SK-MEL-5 (cell line): Measurements from ENCODE around the gene TMA7. TPM values are rescaled to one million over a fixed set of nuclear protein-coding genes. Genes with fewer than 3 reads are reported as not detected.
A peak's percentile ranks its signal among the peaks of the same experiment; 100 is the strongest.
"Not testable (repeated sequence)": the region's sequence is repeated elsewhere in the genome, so short reads cannot be mapped to it uniquely, and the experiment has no call there.

Experiments
- DNase-seq: peaks from one replicate; pipeline ENCODE4 v3.0.0-alpha.2; 2016; ENCODE audit warnings: low read depth, low spot score
- in situ Hi-C: cut with HindIII; loops from 2 replicates; pipeline ENCODE4 v1.10.0; 2016; ENCODE audit warnings: low sequenced_read_pairs, high pct_unique_total_duplicates, low pct_unique_long_range_greater_than_20kb
- polyA plus RNA-seq, 2 experiments: library from polyadenylated mRNA; depleted of rRNA; stranded (reverse); fragments of >200 nt; gene quantifications; 2 replicates each; pipeline ENCODE4 v1.2.3, GENCODE V29; 2015
- total RNA-seq: library from RNA; depleted of rRNA; stranded (reverse); fragments of >200 nt; shearing (Covaris generic); gene quantifications from 2 replicates; pipeline ENCODE4 v1.2.3, GENCODE V29; 2014; rRNA removed

Gene TMA7
- 412 and 439 TPM in 2 replicates for total RNA-seq
- polyA plus RNA-seq (2015; cell fraction: cytosol; rRNA removed): 246 and 431 TPM in 2 replicates
- polyA plus RNA-seq (2015; cell fraction: nucleus; rRNA removed): 46.9 and 68.6 TPM in 2 replicates

GRCh38 chr3:48439820-48440589, at the start of gene TMA7, which contains the start of gene CCDC51:
Gene TMA7, plus strand, starts transcription at chr3:48440257. Its CDS starts 40 bp downstream, at chr3:48440297.
Gene CCDC51, minus strand, starts transcription at chr3:48440119. Its CDS starts 4,991 bp downstream, at chr3:48435128.
- in situ Hi-C loops: no loop called here
- peak; percentile 98 for DNase-seq

- in situ Hi-C loops: no loop called here
These were observed 45.7 kb upstream of the TMA7 start for GRCh38 chr3:48394391-48394790.

GRCh38 chr3:48395714-48396113, 44.3 kb upstream of the TMA7 start:
- in situ Hi-C loops: no loop called here
- DNase-seq: no peak

More at GRCh38 chr3:48394391-48394790, 45.7 kb upstream of the TMA7 start:
- no peak for DNase-seq

- in situ Hi-C loops: no loop called here
- DNase-seq: no peak
These were observed 42.0 kb upstream of the TMA7 start for GRCh38 chr3:48397767-48398681.

- no peak for DNase-seq
- in situ Hi-C loops: no loop called here
These were observed 41.2 kb upstream of the TMA7 start for GRCh38 chr3:48398701-48399386.

GRCh38 chr3:48399387-48400172, 40.5 kb upstream of the TMA7 start:
- in situ Hi-C loops: no loop called here
- no peak for DNase-seq

- in situ Hi-C loops: no loop called here
- DNase-seq: peak; percentile 84
These were observed 39.1 kb upstream of the TMA7 start for GRCh38 chr3:48400824-48401433.

- in situ Hi-C loops, DNase-seq: not testable (repeated sequence)
These were observed 38.6 kb upstream of the TMA7 start for GRCh38 chr3:48401434-48401901.

- peak; percentile 6 for DNase-seq
- in situ Hi-C loops: no loop called here
These were observed 37.8 kb upstream of the TMA7 start for GRCh38 chr3:48402281-48402732.

- in situ Hi-C loops: no loop called here
- DNase-seq: no peak
These were observed 37.1 kb upstream of the TMA7 start for GRCh38 chr3:48402907-48403306.

GRCh38 chr3:48403533-48404439, 36.3 kb upstream of the TMA7 start:
- DNase-seq: no peak
- in situ Hi-C loops: no loop called here

GRCh38 chr3:48404440-48405342, 35.4 kb upstream of the TMA7 start:
- no peak for DNase-seq
- in situ Hi-C loops: no loop called here

- in situ Hi-C loops: no loop called here
- no peak for DNase-seq
These were observed 34.6 kb upstream of the TMA7 start for GRCh38 chr3:48405343-48405881.

GRCh38 chr3:48405971-48406370, 34.1 kb upstream of the TMA7 start:
- no peak for DNase-seq
- in situ Hi-C loops: no loop called here
